Omental fat pad (tissue), 4 donors: Measurements from ENCODE around the gene LRFN2. TPM values are rescaled to one million over a fixed set of nuclear protein-coding genes. Genes with fewer than 3 reads are reported as not detected.
A peak's percentile ranks its signal among the peaks of the same experiment; 100 is the strongest.

Experiments
- ATAC-seq: fragments of 150-250 bp; one replicate; pipeline ENCODE4 v1.9.1; 2016; ENCODE audit warnings: mild to moderate bottlenecking, moderate library complexity; ENCODE audit not compliant: low FRiP score
- DNase-seq: peaks from one replicate; pipeline ENCODE4 v3.0.0-alpha.2; 2019; ENCODE audit warnings: low spot score
- CTCF ChIP-seq, 3 donors: fragments of 450-650 bp; IDR thresholded peaks; one replicate each; pipeline ENCODE4 v1.5.1; 2016 to 2017; ENCODE audit warnings: antibody characterized with exemption in 3 of 3, mild to moderate bottlenecking in 3 of 3, moderate library complexity in 2 of 3
- total RNA-seq, 4 donors: library from RNA; depleted of rRNA; stranded (reverse); fragments of >200 nt; gene quantifications; one replicate each; pipeline ENCODE4 v1.1.0, GENCODE V29; 2016

Gene LRFN2
- total RNA-seq = not detected

GRCh38 chr6:40587240-40588069 lies at the start of gene LRFN2:
Gene LRFN2 (minus strand): TSS chr6:40587364.
- DNase-seq (no peak), ATAC-seq (peak; percentile 84)
- TF ChIP-seq CTCF (IDR thresholded peaks at IDR 0.05) = peak in 1 of 3 donors; percentile 25

- DNase-seq (no peak), ATAC-seq (no peak)
These were observed 47.3 kb upstream of the LRFN2 start for GRCh38 chr6:40634429-40634828.

GRCh38 chr6:40631744-40632143 lies 44.6 kb upstream of the LRFN2 start:
- DNase-seq (no peak), ATAC-seq (no peak)
- TF ChIP-seq CTCF (IDR thresholded peaks at IDR 0.05) = no peak

More at GRCh38 chr6:40634429-40634828, 47.3 kb upstream of the LRFN2 start:
- no peak for TF ChIP-seq CTCF (IDR thresholded peaks at IDR 0.05)

- no peak for TF ChIP-seq CTCF (IDR thresholded peaks at IDR 0.05)
- ATAC-seq (no peak), DNase-seq (no peak)
These were observed 43.3 kb upstream of the LRFN2 start for GRCh38 chr6:40630488-40630887.

DNA sequence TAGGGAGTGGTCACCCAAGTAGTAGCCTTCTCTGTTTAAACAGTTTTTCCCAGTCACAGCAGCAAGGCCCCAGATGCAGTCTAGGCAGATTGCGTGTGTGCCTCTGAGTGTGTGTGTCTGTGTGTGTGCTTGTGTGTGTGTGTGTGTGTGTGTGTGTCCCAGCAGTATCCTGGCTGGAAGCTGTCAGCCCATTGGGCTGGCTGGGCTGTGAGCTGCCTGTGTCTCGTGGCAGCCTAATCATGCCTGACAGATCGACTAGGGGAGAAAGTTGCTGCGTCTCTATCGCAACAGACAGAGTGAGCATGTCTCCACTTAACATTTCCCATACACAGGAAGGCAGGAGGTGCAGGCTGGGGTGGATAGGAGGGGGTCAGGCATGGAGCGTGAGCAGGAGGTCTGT lies 42.9 kb upstream of the LRFN2 start:
- DNase-seq (no peak), ATAC-seq (no peak)
- no peak for TF ChIP-seq CTCF (IDR thresholded peaks at IDR 0.05)

- TF ChIP-seq CTCF (IDR thresholded peaks at IDR 0.05) = no peak
- DNase-seq = no peak
- no peak for ATAC-seq
These were observed 42.3 kb upstream of the LRFN2 start for GRCh38 chr6:40629463-40629862.

DNA sequence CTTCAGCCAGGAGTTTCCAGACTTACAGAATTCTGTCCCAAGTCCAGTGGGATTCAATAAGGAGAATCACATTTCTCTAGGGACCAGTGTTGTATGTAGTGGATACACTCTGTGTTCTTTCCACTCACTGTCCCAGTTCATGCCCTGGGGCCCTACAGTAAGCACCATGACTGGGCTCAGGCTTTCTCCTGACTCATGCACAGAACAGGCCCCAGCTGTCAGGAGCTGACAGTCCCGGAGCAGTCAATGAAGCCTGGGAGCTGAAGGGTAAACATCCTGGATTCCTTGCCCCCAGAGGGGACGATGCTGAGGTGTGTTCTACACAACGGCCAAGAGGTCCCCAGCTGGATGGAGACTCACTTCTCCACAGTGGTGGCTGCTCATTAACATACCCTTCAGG lies 40.2 kb upstream of the LRFN2 start:
- ATAC-seq = no peak
- DNase-seq = no peak
- TF ChIP-seq CTCF (IDR thresholded peaks at IDR 0.05) = no peak
